SK-MEL-5 (cell line): ENCODE results near the gene MAP1LC3A. TPM values are rescaled to one million over a fixed set of nuclear protein-coding genes. Genes with fewer than 3 reads are reported as not detected.

ENCODE experiments used
- DNase-seq: peaks from one replicate; pipeline ENCODE4 v3.0.0-alpha.2; 2016; ENCODE audit warnings: low read depth, low spot score
- in situ Hi-C: cut with HindIII; loops from 2 replicates; pipeline ENCODE4 v1.10.0; 2016; ENCODE audit warnings: low sequenced_read_pairs, high pct_unique_total_duplicates, low pct_unique_long_range_greater_than_20kb
- total RNA-seq: library from RNA; depleted of rRNA; stranded (reverse); fragments of >200 nt; shearing (Covaris generic); gene quantifications from 2 replicates; pipeline ENCODE4 v1.2.3, GENCODE V29; 2014

The MAP1LC3A gene
- total RNA-seq, 1 experiment from 2014 or later = 1.1 TPM

DNA sequence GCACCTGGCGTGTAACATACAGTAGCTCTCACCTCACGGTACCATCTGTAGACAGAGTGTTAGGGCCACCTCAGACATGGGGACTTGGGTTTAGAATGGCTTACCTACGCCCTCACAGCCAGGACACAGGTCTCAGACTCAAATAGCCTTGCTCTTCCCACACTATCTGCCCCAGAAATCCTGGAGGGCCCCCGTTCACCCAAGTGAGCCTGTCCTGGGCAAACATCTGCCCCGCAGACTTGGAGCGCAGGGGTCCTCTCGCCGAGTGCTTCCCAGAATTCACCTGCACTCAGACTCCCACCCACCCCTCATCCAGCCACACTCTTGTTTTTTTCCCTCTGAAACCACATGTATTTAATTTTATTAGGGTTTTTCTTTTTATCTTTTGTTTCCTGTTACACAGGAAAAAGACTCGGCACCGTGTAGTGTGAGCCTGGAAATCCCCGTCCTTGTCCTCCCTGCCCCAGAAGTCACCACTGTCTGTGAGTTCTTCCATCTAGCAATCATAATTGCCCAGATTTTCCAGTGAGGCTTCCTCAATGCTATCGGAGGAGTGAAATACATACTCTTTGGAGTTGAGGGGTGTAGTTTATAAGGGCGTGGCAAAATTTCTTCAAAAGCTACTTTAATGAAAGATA lies 17.1 kb upstream of the MAP1LC3A start:
- DNase-seq = no peak

GRCh38 chr20:34541917-34542316 lies 16.6 kb upstream of the MAP1LC3A start:
- in situ Hi-C loops = no loop called here
- no peak for DNase-seq

More for the DNA sequence above, 17.1 kb upstream of the MAP1LC3A start:
- in situ Hi-C loops = no loop called here

DNA sequence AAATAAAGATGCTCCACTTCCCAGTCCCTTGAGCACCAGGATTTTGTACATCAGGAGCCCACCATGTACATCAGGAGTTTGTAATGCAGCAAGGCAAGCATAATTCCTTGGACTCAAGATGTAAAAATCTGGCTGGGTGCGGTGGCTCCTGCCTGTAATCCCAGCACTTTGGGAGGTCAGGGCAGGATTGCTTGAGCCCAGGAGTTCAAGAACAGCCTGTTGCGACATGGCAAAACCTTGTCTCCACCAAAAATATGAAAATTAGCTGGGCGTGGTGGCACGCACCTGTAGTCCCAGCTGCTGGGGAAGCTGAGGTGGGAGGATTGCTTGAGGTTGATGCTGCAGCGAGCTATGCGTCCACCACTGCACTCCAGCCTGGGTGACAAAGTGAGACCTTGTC lies 16.1 kb upstream of the MAP1LC3A start:
- in situ Hi-C loops = no loop called here
- no peak for DNase-seq

GRCh38 chr20:34543463-34544056 lies 15.0 kb upstream of the MAP1LC3A start:
- no peak for DNase-seq
- in situ Hi-C loops = no loop called here

DNA sequence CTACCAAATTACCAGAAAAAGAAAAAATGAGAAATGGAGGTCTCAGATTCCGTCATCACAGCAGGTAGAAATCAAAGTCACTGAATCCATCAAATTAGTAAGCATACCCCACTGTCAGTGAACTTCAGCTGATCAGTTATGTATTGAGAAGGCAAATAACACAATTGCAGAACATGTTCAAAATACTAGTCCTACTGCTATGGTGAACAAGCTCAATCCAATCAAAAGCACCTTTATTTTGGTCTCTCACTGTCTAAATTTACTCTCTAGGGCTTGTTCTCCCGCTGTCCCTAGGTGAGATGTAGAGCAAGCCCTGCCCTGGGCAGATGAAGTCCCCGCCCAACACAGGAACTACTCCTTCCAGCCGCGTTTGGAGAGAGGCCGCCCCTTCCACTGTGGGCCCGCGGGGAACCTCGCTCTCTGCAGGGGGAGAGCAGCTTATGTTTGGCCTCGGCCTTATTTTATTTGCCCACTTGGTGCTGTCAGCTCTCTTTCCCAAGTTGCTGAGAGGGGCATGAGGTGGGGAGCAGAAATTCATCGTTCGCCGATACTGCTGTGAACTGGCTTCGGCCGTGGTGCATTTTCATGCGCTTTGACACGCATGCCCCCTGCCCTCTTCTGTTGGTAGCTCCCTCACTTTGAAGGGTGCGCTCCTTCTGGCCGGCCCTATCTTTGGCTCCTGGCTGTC lies 14.3 kb upstream of the MAP1LC3A start:
- in situ Hi-C loops = no loop called here
- DNase-seq = no peak

DNA sequence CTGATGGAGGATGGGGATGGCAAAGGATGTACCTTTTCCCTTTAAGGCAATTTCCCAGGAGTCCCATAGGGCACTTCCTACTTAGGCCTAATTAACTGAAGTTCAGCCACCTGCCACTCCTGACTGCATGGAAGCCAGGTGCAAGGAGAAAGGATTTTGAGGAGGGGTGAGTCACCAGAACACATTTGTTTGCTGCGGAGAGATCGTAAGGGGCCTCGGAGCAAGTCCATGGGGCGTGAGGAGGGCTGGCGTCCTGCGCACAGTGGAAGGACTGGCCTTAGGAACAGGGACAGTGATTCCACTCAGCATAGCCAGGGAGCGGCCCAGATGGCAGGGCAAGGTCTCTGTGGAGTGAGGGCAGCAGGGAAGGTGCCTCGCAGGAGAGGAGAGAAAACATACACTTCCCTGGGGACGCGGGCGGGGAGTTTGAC lies 11.8 kb upstream of the MAP1LC3A start:
- DNase-seq = no peak
- in situ Hi-C loops = no loop called here

DNA sequence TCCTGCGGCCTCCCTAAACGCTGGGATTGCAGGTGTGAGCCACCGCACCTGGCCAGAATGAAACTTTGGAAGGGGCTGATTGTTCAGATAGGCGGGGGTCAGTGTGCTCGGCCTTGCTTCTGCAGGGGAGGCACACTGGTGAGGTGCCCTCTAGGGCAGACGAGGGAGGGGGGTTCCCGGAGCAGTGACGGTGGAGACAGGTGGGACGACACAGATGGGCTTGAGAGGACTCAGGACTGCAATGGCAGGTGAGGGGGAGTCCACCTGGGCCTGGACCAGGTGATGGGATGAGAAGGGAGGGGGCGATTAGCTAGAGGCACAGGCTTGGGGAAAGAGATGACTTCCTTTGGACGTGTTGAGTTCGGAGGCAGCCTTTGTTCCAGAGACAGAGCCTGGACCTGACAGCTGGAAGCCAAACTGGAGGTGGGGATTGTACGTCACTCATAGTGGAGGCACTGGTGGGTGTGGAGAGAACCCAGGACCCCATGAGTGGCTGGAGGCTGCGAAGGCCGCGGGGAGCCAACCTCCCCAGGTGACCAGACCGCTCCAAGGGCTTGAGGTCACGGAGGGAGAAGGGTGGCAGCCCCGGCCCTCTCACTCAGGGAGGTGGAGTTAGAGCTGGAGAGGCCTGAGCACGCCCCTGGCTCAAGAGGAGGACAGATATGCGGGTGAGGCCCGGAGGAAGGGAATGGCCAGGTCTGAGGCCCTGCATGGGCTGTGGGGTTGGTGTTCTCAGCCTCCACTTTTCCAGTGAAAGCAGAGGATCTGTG lies 10.5 kb upstream of the MAP1LC3A start:
- in situ Hi-C loops = no loop called here
- no peak for DNase-seq

GRCh38 chr20:34549291-34549928 lies 9.1 kb upstream of the MAP1LC3A start:
- peak; percentile 42 for DNase-seq
- in situ Hi-C loops = no loop called here

DNA sequence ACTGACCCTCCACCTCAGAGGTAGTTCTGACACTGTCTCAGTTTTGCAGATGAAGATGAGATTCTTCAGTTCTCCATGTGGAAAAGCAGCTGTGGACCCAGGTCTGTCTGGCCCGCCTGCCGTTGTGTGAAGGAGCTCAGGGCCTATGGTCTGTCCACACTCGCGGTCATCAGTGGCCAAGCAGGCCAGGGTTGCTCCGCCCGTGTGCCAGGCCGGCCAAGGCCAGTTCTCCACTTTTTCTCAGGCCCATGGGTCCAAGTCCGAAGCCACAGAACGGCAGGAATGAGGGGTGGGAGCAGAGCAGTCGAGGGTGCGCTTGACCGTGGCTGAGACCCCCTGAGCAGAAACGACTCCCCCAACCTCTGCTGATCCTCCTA lies 8.6 kb upstream of the MAP1LC3A start:
- in situ Hi-C loops = no loop called here
- no peak for DNase-seq

- in situ Hi-C loops = no loop called here
Measured at GRCh38 chr20:34552569-34552968, 5.9 kb upstream of the MAP1LC3A start.

DNA sequence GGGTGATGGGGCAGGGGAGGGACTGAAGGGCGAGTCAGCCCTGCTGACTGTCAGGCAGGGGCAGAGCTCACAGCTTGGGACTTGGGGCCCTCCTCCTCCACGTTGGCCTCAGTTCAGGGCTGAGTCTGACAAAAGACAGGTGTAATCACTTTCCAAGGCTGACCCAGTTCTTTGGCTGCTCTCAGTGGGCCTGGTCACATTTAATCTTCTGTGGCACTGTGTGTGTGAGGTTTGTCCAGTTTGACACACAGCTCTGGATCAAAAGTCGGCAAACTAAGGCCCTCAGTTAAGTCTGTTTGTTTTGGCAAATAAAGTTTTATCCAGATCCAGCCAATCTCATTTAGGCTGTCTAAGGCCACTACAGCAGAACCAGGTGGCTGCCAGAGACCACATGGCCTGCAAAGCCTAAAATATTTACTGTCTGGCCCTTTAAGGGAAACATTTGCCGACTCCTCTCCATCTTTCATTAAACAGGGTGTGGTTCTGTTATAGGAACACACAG lies 5.1 kb upstream of the MAP1LC3A start:
- DNase-seq = no peak
- in situ Hi-C loops = no loop called here

More at GRCh38 chr20:34552569-34552968, 5.9 kb upstream of the MAP1LC3A start:
- DNase-seq = no peak

- in situ Hi-C loops = no loop called here
Measured at GRCh38 chr20:34557936-34558319, 590 bp upstream of the MAP1LC3A start.

GRCh38 chr20:34559311-34560140 lies 1.0 kb downstream of the MAP1LC3A start:
- in situ Hi-C loops = no loop called here
- no peak for DNase-seq

More at GRCh38 chr20:34557936-34558319, 590 bp upstream of the MAP1LC3A start:
- no peak for DNase-seq

- in situ Hi-C loops = no loop called here
Measured at GRCh38 chr20:34560141-34560523, 1.6 kb downstream of the MAP1LC3A start.

DNA sequence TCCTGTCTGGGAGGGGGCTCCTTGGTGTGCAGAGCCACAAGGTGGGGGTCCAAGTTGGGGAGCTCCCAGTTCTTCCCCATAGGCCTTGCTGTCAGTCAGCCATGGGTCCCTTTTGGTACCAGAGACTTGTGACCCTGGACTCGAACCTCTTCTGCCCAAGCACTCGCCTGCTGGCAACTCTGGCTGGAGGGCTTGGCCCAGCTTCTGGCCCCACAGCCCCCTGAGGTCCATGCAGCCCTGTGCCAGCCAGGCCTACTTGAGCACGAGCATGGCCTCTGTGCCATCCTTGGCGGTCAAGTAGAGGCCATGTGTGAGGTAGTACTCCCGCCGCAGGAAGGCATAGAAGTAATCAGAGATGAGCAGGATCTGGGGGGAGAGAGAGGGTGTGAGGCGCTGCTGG lies 2.1 kb downstream of the MAP1LC3A start:
- no peak for DNase-seq
- in situ Hi-C loops = no loop called here

More at GRCh38 chr20:34560141-34560523, 1.6 kb downstream of the MAP1LC3A start:
- DNase-seq = no peak

- DNase-seq = no peak
- in situ Hi-C loops = no loop called here
Measured at GRCh38 chr20:34561661-34562060, 3.1 kb downstream of the MAP1LC3A start.

- in situ Hi-C loops = no loop called here
- peak; percentile 63 for DNase-seq
Measured at GRCh38 chr20:34562641-34563040, 4.1 kb downstream of the MAP1LC3A start.
